Putamen (tissue), 1 donor: ENCODE results near the gene TNPO3.
"Not testable (repeated sequence)": the region's sequence is repeated elsewhere in the genome, so short reads cannot be mapped to it uniquely, and the experiment has no call there.

Experiments
- DNase-seq: peaks from one replicate; pipeline ENCODE4 v3.0.0-alpha.2; 2016; ENCODE audit warnings: low spot score

TNPO3 gene

DNA sequence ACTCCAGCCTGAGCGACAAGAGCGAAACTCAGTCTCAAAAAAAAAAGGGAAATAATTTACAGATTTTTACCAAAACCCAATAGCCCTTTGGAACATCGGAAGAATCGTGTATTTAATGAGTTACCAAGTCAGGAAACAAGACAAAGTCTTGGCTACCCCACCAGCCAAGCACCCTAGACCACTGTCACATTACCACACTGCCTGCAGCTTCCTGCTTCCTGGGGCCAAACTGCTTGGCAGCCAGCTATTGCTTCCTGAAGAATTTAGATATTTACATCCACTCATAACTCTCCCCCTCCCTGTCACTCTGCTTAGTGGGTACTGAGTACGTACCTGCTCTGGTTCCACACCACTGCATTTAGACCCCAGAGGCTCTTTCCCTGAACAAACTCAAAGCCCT is 14.1 kb upstream of the TNPO3 start:
- DNase-seq = no peak

DNA sequence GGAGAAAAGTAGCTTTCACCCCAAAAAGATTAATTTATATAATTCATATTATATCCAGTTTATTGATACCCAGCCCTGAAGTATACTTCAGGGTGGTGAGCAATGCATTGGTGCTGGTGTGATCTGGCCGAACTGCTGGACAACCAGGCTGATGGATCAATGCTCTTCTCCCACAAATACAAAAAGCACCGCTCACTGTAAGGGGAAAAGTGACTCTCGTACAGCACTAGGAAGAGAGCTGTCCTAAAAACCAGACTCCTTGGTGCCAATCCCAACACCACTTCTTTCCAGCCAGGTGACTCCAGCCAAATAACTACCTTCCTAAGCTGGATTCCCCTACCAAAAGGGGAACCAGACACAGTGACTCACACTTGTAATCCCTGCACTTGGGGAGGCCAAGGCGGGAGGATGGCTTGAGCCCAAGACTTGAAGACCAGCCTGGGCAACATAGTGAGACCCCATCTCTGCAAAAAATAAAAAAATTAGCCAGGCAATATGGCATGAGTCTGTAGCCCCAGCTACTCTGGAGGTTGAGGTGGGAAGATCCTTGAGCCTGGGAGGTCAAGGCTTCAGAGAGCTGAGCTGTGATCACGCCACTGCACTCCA is 13.1 kb upstream of the TNPO3 start:
- no peak for DNase-seq

DNA sequence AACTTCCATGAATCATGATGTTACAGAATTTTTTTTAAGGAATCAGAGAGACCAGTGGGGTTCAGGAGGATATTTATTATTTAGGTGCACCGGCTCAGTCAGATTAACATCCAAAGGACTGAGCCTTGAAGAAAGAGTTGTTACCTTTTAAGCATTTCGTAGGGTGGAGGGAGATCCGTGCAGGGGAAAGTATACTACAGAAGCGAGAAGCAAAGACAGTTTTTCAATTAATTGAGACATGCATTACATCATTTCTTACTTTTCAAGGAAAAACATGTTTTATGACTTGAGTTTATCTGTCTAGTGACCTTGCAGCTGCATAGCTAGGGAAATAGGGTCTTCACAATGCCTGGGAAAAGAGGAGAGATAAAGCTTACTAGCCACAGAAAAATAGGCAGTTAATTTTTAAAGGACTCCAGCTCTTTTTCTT is 12.2 kb upstream of the TNPO3 start:
- not testable (repeated sequence) for DNase-seq

- DNase-seq = no peak
These were observed 11.6 kb upstream of the TNPO3 start for GRCh38 chr7:129066290-129067131.

DNA sequence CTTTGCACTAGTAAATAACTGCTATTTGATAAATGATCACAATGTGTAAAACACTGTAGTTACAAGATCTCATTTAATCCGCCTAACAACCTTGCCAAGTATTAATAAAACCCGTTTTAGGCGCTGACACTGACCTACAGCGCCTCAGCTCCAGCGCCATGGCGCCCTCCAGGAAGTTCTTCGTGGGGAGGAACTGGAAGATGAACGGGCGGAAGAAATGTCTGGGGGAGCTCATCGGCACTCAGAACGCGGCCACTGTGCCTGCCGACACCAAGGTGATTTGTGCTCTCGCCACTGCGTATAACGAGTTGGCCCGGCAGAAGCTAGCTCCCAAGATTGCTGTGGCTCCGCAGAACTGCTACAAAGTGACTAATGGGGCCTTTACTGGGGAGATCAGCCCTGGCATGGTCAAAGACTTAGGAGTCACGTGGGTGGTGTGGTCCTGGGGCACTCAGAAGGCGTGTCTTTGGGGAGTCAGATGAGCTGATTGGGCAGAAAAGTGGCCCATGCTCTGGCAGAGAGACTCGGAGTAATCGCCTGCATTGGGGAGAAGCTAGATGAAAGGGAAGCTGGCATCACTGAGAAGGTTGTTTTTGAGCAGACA is 1.1 kb upstream of the TNPO3 start:
- no peak for DNase-seq

DNA sequence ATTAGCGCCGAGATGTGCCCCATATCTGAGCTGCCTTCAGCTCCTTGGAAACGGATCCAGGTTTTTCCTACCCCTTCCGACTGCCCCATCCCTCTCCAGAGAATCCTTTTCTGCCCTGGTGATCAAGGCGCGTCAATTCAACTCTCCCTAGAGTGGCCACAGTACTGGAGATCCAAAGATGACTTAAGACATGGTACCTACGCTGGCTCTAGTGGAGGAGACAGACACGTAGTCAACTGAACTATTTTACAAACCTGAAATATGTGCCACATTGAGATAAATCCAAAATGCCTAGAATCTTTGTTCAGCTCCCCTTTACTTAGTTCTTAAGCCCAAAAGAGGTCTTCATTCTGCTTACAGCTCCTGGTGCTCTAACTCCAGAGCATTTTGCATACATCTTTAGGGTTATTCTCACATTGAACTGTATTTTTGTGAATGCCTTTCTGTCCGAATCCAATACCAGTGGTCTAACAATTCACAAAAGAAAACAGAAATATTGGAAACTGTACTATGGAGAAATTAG is 444 bp upstream of the TNPO3 start:
- DNase-seq = no peak

- no peak for DNase-seq
These were observed 923 bp downstream of the TNPO3 start for GRCh38 chr7:129053938-129054437.

DNA sequence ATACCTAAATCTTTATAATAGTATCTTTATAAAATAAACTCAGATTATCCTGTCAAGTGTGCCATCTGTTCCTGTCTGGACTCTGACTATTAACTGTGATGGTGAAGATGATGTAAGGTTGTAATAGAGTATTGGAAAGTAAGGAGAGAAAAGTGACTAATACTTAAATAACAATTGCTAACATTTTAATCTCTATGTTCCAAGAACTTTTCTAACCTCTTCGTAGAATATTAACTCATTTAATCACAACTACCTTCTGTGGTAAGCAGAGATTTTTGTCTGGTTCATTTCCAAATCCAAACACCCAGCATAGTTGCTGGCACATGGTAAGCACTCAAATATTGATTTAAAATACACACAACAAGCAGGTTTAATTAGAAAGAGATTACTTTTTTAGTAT is 2.5 kb downstream of the TNPO3 start:
- DNase-seq = no peak

DNA sequence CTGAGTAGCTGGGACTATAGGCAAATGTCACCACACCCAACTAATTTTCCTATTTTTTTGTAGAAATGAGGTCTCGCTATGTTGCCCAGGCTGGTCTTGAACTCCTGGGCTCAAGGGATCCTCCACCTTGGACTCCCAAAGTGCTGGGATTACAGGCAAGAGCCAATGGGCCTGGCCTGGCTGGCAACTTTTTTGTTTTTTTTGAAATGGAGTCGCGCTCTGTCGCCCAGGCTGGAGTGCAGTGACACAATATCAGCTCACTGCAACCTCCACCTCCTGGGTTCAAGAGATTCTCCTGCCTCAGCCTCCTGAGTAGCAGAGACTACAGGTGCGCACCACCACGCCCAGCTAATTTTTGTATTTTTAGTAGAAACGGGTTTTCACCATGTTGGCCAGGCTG is 3.5 kb downstream of the TNPO3 start:
- DNase-seq = not testable (repeated sequence)

DNA sequence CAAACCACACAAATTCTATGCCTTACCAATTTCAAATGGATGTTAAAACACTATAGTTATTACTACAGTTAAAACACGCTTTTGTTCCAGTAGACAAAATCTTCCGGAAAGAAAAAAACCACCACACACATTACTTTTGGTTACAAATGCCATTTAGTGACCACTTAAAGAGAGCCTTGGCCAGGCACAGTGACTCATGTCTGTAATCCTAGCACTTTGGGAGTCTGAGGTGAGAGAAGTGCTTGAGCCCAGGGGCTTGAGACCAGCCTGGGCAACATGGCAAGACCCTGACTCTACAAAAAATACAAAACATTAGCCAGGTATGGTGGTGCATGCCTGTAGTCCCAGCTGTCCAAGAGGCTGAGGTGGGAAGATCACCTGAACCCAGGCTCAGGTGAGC is 7.2 kb downstream of the TNPO3 start:
- no peak for DNase-seq

DNA sequence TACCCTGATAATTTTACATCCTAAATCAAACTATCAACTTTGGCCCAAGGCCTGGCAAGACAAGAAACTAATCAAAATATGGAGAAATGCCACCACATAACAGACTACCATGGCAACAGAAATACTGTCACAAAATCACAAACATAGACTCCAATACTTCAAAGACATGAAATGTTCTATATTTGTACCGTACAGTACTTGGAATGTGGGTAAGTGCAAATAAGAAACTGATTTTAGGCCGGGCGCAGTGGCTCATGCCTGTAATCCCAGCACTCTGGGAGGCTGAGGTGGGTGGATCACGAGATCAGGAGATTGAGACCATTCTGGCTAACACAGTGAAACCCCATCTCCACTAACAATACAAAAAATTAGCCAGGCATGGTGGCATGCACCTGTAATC is 9.2 kb downstream of the TNPO3 start:
- DNase-seq = no peak

DNA sequence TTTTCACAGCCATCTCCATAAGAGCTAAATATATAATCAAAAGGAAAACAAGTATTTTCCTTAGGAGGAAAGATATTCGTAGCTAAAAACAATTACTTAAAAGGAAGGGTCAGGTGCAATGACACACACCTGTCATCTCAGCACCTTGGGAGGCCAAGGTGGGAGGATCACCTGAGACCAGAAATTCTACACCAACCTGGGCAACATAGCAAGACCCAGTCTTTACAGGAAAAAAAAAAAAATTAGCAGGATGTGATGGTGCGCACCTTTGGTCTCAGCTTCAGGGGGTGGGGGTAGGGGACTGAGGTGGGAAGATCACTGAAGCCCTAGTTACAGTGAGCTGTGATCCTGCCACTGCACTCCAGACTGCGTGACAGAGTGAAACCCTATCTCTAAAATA is 11.9 kb downstream of the TNPO3 start:
- DNase-seq = no peak

- DNase-seq = no peak
These were observed 13.5 kb downstream of the TNPO3 start for GRCh38 chr7:129041142-129042085.

DNA sequence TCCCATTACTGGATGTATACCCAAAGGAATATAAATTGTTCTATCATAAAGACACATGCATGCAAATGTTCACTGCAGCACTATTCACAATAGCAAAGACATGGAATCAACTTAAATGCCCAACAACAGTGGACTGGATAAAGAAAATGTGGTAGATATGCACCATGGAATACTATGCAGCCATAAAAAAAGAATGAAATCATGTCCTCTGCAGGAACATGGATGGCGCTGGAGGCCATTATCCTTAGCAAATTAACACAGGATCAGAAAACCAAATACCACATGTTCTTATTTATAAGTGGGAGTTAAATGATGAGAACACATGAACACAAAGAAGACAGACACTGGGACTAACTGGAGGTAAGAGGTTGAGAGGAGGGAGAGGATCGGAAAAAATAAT is 16.4 kb downstream of the TNPO3 start:
- DNase-seq = not testable (repeated sequence)

DNA sequence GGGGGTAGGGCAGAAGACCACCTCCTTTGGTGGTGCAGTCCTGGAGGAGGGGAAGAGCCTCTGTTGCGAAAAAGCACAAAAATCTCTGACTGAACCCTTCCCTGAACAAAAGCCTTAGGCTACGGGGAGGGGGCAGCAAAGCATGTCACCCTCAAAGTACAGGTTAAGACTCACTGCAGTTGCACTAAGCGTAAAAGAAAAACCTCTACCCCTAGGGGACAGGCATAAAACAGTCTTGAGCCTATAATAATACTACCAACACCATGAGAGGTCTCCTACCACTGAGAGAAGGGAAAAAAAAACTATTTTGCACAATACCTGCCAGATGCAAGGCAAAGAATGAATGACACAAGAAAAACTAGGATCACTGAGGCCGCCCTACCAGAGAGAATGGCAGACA is 17.3 kb downstream of the TNPO3 start:
- DNase-seq = no peak

DNA sequence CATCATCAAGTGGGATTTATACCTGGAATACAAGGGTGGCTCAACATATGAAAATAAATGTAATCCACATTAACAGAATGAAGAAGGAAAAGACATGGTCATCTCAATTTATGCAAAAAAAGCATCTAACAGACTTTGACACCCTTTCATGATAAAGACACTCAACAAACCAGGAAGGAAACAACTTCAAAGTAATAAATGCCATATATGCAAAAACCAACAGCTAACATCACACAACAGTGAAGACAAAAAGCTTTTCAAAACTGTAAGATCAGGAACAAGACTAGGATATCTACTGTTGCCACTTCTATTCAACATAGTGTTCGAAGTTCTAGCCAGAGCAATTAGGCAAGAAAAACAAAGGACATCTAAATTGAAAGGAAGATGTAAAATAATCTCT is 22.9 kb downstream of the TNPO3 start:
- no peak for DNase-seq

DNA sequence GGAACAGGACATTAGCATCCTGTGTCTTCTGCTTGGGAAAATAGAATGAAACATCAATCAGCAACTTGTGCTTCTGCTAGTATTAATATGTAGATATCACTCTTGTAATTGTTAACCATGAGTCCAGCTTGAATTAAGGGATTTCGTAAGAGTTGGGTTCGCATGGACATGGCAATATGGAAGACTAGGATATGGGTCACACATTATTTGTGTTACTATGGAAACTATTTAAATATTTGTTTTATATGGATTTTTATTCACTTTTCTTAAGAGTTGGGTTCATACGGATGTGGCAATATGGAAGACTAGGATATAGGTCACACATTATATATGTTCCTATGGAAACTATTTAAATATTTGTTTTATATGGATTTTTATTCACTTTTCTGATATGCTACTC is 24.5 kb downstream of the TNPO3 start:
- no peak for DNase-seq

DNA sequence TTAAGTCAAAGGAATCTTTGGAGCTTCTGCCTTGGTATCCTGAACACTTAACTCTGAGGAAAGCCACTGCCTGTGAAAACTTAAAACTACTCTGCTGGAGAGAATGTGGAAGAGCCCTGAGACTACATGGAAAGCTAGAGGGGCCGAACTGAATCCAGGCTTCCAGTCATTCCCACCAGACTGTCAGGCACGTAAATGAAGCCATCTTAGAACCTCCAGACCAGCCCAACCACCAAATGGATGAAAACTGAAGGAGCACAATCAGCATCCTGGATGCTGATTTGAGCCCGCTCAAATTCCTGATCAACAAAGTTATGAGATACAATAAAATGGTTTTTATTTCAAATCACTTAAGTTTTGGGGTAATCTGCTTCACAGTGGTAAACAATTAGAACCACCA is 30.8 kb downstream of the TNPO3 start:
- DNase-seq = no peak

GRCh38 chr7:129021656-129022055 is 33.3 kb downstream of the TNPO3 start:
- no peak for DNase-seq

DNA sequence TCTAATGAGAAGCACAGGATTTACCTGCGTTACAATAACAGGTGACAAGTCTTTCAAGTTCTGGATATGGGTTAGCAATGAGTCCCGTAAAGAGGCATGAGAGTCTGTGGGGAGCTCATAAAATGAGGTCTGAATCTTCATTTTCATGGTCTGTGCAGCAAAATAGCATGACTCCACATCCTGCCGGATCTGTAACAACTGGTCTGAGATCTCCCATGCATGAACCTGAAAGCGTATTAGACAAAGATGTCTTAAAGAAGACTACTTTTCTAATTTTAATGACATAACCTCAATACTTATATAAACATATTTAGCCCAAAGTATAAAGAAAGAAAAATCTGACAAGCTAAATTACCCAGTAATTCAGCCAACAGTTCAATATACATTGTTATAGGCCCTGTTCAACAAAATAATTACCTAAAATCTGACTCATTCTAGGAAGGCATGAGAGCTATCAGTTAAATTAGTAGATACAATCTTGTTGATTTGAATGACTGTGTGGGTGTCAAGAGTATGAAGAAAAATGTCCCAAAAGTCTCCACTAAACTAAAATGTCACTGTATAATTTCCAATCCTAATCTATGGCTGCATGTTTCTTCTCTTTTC is 36.9 kb downstream of the TNPO3 start:
- DNase-seq = no peak

DNA sequence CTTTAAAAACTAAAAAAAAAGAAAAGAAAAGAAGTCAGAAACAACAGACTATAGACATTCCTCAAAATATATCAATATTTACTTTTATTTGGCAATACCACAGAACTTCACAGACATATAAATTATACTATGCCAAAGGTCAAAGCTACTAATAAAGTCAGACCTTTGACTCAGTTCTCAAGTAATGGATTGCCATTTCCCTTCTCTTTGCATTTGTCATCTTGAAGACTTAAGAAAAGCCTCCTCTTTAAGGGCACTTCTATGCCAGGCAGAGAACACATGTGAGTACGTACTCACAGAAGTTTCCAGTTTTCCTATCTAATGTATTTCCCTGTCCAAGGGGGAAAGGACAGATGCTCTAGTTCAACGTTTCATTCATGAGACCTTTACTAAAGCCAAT is 37.6 kb downstream of the TNPO3 start:
- DNase-seq = no peak
